HepG2 (cell line): ENCODE measurements around the gene CYTH2. TPM values are rescaled to one million over a fixed set of nuclear protein-coding genes. Genes with fewer than 3 reads are reported as not detected.

Source experiments
- ARID2 ChIP-seq: sonication (generic); formaldehyde crosslinking; IDR thresholded peaks from 2 replicates; pipeline ENCODE4 v1.8.1; 2022; ENCODE audit warnings: mild to moderate bottlenecking, missing genetic modification reagents, borderline replicate concordance
- ARNT2 ChIP-seq: sonication (generic); formaldehyde crosslinking; IDR thresholded peaks from 2 replicates; pipeline ENCODE4 v1.8.0; 2022; ENCODE audit warnings: mild to moderate bottlenecking, low read depth, missing genetic modification reagents, moderate library complexity
- CHCHD3 ChIP-seq: sonication (generic); formaldehyde crosslinking; IDR thresholded peaks from 2 replicates; pipeline ENCODE4 v1.8.0; 2022; ENCODE audit warnings: mild to moderate bottlenecking, missing genetic modification reagents, moderate library complexity
- EP300 ChIP-seq, 3 experiments: sonication (generic) in 1 of 3; formaldehyde crosslinking in 1 of 3; IDR thresholded peaks; 2 replicates each; pipeline versions ENCODE4 v1.5.1 to v1.6.1; 2011 to 2020; ENCODE audit warnings: low read depth in 2 of 3, low read length in 2 of 3, borderline replicate concordance in 1 of 3, improper control_type of control experiment in 1 of 3, mild to moderate bottlenecking in 1 of 3, missing genetic modification reagents in 1 of 3, moderate library complexity in 1 of 3
- GABPB1 ChIP-seq: IDR thresholded peaks from 2 replicates; pipeline ENCODE4 v1.6.1; 2016; ENCODE audit warnings: mild to moderate bottlenecking, missing genetic modification reagents, moderate library complexity, missing compliant biosample characterization
- GATA4 ChIP-seq: sonication (generic); IDR thresholded peaks from 2 replicates; pipeline ENCODE4 v1.6.1; 2016; ENCODE audit warnings: antibody characterized with exemption, low read depth, borderline replicate concordance
- KAT8 ChIP-seq: IDR thresholded peaks from 2 replicates; pipeline ENCODE4 v1.6.1; 2016; ENCODE audit warnings: missing genetic modification reagents, missing compliant biosample characterization
- KDM5B ChIP-seq: sonication (generic); formaldehyde crosslinking; IDR thresholded peaks from 2 replicates; pipeline ENCODE4 v1.4.0; 2020; ENCODE audit warnings: missing genetic modification reagents, mild to moderate bottlenecking, borderline replicate concordance
- MAFF ChIP-seq: IDR thresholded peaks from 2 replicates; pipeline ENCODE4 v1.6.1; 2011; ENCODE audit warnings: low read depth, low read length, improper control_type of control experiment
- MEIS2 ChIP-seq: sonication (generic); formaldehyde crosslinking; IDR thresholded peaks from 2 replicates; pipeline ENCODE4 v1.9.0; 2021; ENCODE audit warnings: mild to moderate bottlenecking, missing genetic modification reagents
- NFIC ChIP-seq: IDR thresholded peaks from 2 replicates; pipeline ENCODE4 v1.6.1; 2012; ENCODE audit warnings: mild to moderate bottlenecking, low read length, inconsistent platforms
- NR1H2 ChIP-seq: sonication (generic); formaldehyde crosslinking; IDR thresholded peaks from 2 replicates; pipeline ENCODE4 v1.8.1; 2022; ENCODE audit warnings: low read depth, missing genetic modification reagents, borderline replicate concordance
- STAG1 ChIP-seq: sonication (generic); formaldehyde crosslinking; IDR thresholded peaks from 2 replicates; pipeline ENCODE4 v1.4.0; 2020; ENCODE audit warnings: missing genetic modification reagents
- TRIM22 ChIP-seq: fragments of 450-650 bp; IDR thresholded peaks from 2 replicates; pipeline ENCODE4 v1.6.1; 2017
- TSC22D2 ChIP-seq: sonication (generic); formaldehyde crosslinking; IDR thresholded peaks from 2 replicates; pipeline ENCODE4 v1.5.1; 2020; ENCODE audit warnings: missing genetic modification reagents, mild to moderate bottlenecking, borderline replicate concordance
- ZBTB4 ChIP-seq: sonication (generic); formaldehyde crosslinking; IDR thresholded peaks from 2 replicates; pipeline ENCODE4 v1.4.0; 2020; ENCODE audit warnings: missing genetic modification reagents, mild to moderate bottlenecking, borderline replicate concordance
- ZMAT3 ChIP-seq: sonication (generic); formaldehyde crosslinking; conservative IDR thresholded peaks from 2 replicates; pipeline ENCODE4 v1.7.0; 2021; ENCODE audit warnings: missing genetic modification reagents
- ZNF160 ChIP-seq: sonication (generic); formaldehyde crosslinking; IDR thresholded peaks from 2 replicates; pipeline ENCODE4 v1.8.0; 2022; ENCODE audit warnings: mild to moderate bottlenecking, inconsistent platforms, missing genetic modification reagents
- ZNF446 ChIP-seq: sonication (generic); formaldehyde crosslinking; IDR thresholded peaks from 2 replicates; pipeline ENCODE4 v1.5.0; 2020; ENCODE audit warnings: mild to moderate bottlenecking, missing genetic modification reagents
- ZNF484 ChIP-seq: sonication (generic); formaldehyde crosslinking; IDR thresholded peaks from 2 replicates; pipeline ENCODE4 v1.5.1; 2020; ENCODE audit warnings: mild to moderate bottlenecking, low read depth, missing genetic modification reagents, borderline replicate concordance
- ZNF761 ChIP-seq: sonication (generic); formaldehyde crosslinking; conservative IDR thresholded peaks from 2 replicates; pipeline ENCODE4 v1.4.0; 2020; ENCODE audit warnings: mild to moderate bottlenecking, missing genetic modification reagents
- ZNF790 ChIP-seq: sonication (generic); formaldehyde crosslinking; IDR thresholded peaks from 2 replicates; pipeline ENCODE4 v1.8.0; 2022; ENCODE audit warnings: missing genetic modification reagents, mild to moderate bottlenecking, borderline replicate concordance
- ZNF878 ChIP-seq: sonication (generic); formaldehyde crosslinking; IDR thresholded peaks from 2 replicates; pipeline ENCODE4 v1.8.1; 2023; ENCODE audit warnings: mild to moderate bottlenecking, missing genetic modification reagents, moderate library complexity
- polyA plus RNA-seq, 8 experiments: library from polyadenylated mRNA; depleted of rRNA in 3 of 8; stranded (reverse) in 7 of 8; unstranded in 1 of 8; fragments of >200 nt; fragmentation: Illumina TruSeq in 4 of 8; extraction: Trizol in 4 of 8; gene quantifications; 2 replicates each; pipeline versions ENCODE4 v1.2.1 to v1.2.3, GENCODE V29; 2011 to 2016; ENCODE audit warnings: low read depth in 4 of 8, missing spikeins in 1 of 8, mixed read lengths in 1 of 8; ENCODE audit not compliant: insufficient read depth in 1 of 8
- total RNA-seq, 5 experiments: library from RNA; depleted of rRNA; stranded (reverse); fragments of >200 nt; fragmentation: Illumina TruSeq; extraction: Trizol; gene quantifications; 2 replicates each; pipeline ENCODE4 v1.2.3, GENCODE V29; 2016; ENCODE audit warnings: low read depth in 1 of 5

CYTH2 gene
- total and polyA plus RNA-seq, 2 of the 13 experiments (the other 11 are each of a cell fraction or from before 2014, with no cell fraction given), result 16.5 to 39.3 TPM

- peak; percentile 16; the same call in 1 of the 2 replicates for TF ChIP-seq ZBTB4
- TF ChIP-seq CHCHD3 (CRISPR knock-in tag), result no peak
- no peak for TF ChIP-seq ZNF790
- no peak for TF ChIP-seq ZNF878 (CRISPR knock-in tag)
- TF ChIP-seq ZNF484, result no peak
- TF ChIP-seq ZNF446, result no peak
- TF ChIP-seq GABPB1, result peak; percentile 92
- TF ChIP-seq TRIM22, result no peak
- no peak for TF ChIP-seq ZNF160 (CRISPR knock-in tag)
- no peak for TF ChIP-seq ARID2
- TF ChIP-seq ZMAT3 (CRISPR knock-in tag), result peak; percentile 46; the same call in 1 of the 2 replicates
- TF ChIP-seq STAG1 (CRISPR knock-in tag), result no peak
- peak; percentile 52; the same call in 1 of the 2 replicates for TF ChIP-seq ARNT2
- TF ChIP-seq KAT8, result peak; percentile 19; the same call in 1 of the 2 replicates
- TF ChIP-seq KDM5B (CRISPR knock-in tag), result no peak; the same call in 1 of the 2 replicates
- 0 out of 2 replicates have a peak, but pooled peaks have one; percentile 33 for TF ChIP-seq ZNF761 (CRISPR knock-in tag)
- no peak for TF ChIP-seq TSC22D2 (CRISPR knock-in tag)
- no peak for TF ChIP-seq MEIS2
- no peak for TF ChIP-seq NFIC
- no peak for TF ChIP-seq EP300 (IDR thresholded peaks at IDR 0.05; ENCODE audit: low read depth in 2 of 2, low read length in 2 of 2)
- TF ChIP-seq EP300 (CRISPR knock-in tag; IDR thresholded peaks at IDR 0.05; ENCODE audit: borderline replicate concordance), result no peak
- no peak for TF ChIP-seq GATA4
- TF ChIP-seq NR1H2 (CRISPR knock-in tag), result no peak
- no peak for TF ChIP-seq MAFF
These were observed 44.3 kb downstream of the CYTH2 start (continued) for GRCh38 chr19:48513289-48514122.
